PC-3 (cell line): Measurements from ENCODE around the gene SPATC1L. TPM values are rescaled to one million over a fixed set of nuclear protein-coding genes. Genes with fewer than 3 reads are reported as not detected.

Source experiments
- ATAC-seq: fragments of 200-7000 bp; cut with Tn5 transposase; 2 replicates; pipeline ENCODE4 v1.9.1; 2020; ENCODE audit warnings: mild to moderate bottlenecking, moderate library complexity
- BruUV-seq: library from RNA; stranded (reverse); fragments of 400-500 nt; replicated peaks from 2 replicates; lab custom pipeline; 2021; lab: Mats Ljungman, UMichigan
- CTCF ChIA-PET: fragments of 300-600 bp; sonication (Branson Sonifier 250); formaldehyde crosslinking; loops from one replicate; lab custom pipeline; 2022; ENCODE audit warnings: antibody characterized with exemption; lab: Charles Lee
- POLR2A ChIA-PET: fragments of 300-600 bp; sonication (Branson Sonifier 250); formaldehyde crosslinking; loops from one replicate; lab custom pipeline; 2022; ENCODE audit warnings: antibody characterized with exemption; ENCODE audit not compliant: unreplicated experiment; lab: Charles Lee
- DNase-seq: peaks from one replicate; pipeline ENCODE4 v3.0.0-alpha.2; 2015
- H2AFZ ChIP-seq: fragments of 300-600 bp; sonication (generic); 2 replicates; pipeline ENCODE4 v1.6.0; 2016; ENCODE audit warnings: antibody characterized with exemption, low read length
- H3F3A ChIP-seq: fragments of 300-600 bp; sonication (generic); one replicate; pipeline ENCODE4 v1.6.0; 2017; ENCODE audit warnings: antibody characterized with exemption, low read length, control low read depth, mild to moderate bottlenecking; ENCODE audit not compliant: unreplicated experiment
- H3K27ac ChIP-seq: fragments of 300-600 bp; sonication (generic); 2 replicates; pipeline ENCODE4 v1.5.1; 2016; ENCODE audit warnings: mild to moderate bottlenecking, low read length
- H3K27me3 ChIP-seq: fragments of 300-600 bp; sonication (generic); 2 replicates; pipeline ENCODE4 v1.6.1; 2016; ENCODE audit warnings: low read length, mixed read lengths
- H3K36me3 ChIP-seq: fragments of 300-600 bp; sonication (generic); 2 replicates; pipeline ENCODE4 v1.6.1; 2016; ENCODE audit warnings: low read depth, mixed run types, low read length, mixed read lengths
- H3K4me1 ChIP-seq: fragments of 300-600 bp; sonication (generic); 2 replicates; pipeline ENCODE4 v1.5.1; 2016; ENCODE audit warnings: low read length; ENCODE audit not compliant: insufficient read depth
- H3K4me2 ChIP-seq: fragments of 300-600 bp; sonication (generic); 2 replicates; pipeline ENCODE4 v1.6.0; 2016; ENCODE audit warnings: low read length
- H3K4me3 ChIP-seq: fragments of 300-600 bp; sonication (generic); 2 replicates; pipeline ENCODE4 v1.5.1; 2016; ENCODE audit warnings: mild to moderate bottlenecking, low read length, mixed read lengths
- H3K79me2 ChIP-seq: fragments of 300-600 bp; sonication (generic); 2 replicates; pipeline ENCODE4 v1.6.1; 2017; ENCODE audit warnings: low read length, mixed read lengths
- H3K9ac ChIP-seq: fragments of 300-600 bp; sonication (generic); 2 replicates; pipeline ENCODE4 v1.6.0; 2016; ENCODE audit warnings: mild to moderate bottlenecking, low read length
- H3K9me2 ChIP-seq: fragments of 300-600 bp; sonication (generic); replicated peaks from 2 replicates; pipeline ENCODE4 v1.6.1; 2016; ENCODE audit warnings: mixed run types, low read length, mixed read lengths
- H3K9me3 ChIP-seq: fragments of 300-600 bp; sonication (generic); 2 replicates; pipeline ENCODE4 v1.6.1; 2016; ENCODE audit warnings: low read length, mixed read lengths
- H4K20me1 ChIP-seq: fragments of 300-600 bp; sonication (generic); 2 replicates; pipeline ENCODE4 v1.6.1; 2016; ENCODE audit warnings: low read length, mixed read lengths
- EZH2 ChIP-seq: fragments of 300-600 bp; sonication (generic); IDR thresholded peaks from one replicate; pipeline ENCODE4 v1.6.1; 2017; ENCODE audit warnings: antibody characterized with exemption, mild to moderate bottlenecking, low read length; ENCODE audit not compliant: unreplicated experiment
- EZH2phosphoT487 ChIP-seq: fragments of 300-600 bp; sonication (generic); IDR thresholded peaks from 2 replicates; pipeline ENCODE4 v1.6.1; 2018; ENCODE audit warnings: mild to moderate bottlenecking, antibody characterized with exemption, low read length, borderline replicate concordance
- intact Hi-C: fragments of 100-400 bp; cut with micrococcal nuclease; formaldehyde crosslinking; loops from 2 replicates; pipeline ENCODE4 v1.9.0; 2023
- total RNA-seq: library from RNA; depleted of rRNA; stranded (reverse); fragments of >200 nt; gene quantifications from 2 replicates; pipeline ENCODE4 v1.2.3, GENCODE V29; 2014
- TF ChIP-seq, protein P1 (sequence below): fragments of 300-600 bp; sonication (generic); conservative IDR thresholded peaks from 2 replicates; pipeline ENCODE4 v1.5.1; 2017; ENCODE audit warnings: antibody characterized with exemption, low read depth, mild to moderate bottlenecking, low read length

SPATC1L gene
- total RNA-seq, 1 experiment from 2014 or later = 41.7 TPM

DNA sequence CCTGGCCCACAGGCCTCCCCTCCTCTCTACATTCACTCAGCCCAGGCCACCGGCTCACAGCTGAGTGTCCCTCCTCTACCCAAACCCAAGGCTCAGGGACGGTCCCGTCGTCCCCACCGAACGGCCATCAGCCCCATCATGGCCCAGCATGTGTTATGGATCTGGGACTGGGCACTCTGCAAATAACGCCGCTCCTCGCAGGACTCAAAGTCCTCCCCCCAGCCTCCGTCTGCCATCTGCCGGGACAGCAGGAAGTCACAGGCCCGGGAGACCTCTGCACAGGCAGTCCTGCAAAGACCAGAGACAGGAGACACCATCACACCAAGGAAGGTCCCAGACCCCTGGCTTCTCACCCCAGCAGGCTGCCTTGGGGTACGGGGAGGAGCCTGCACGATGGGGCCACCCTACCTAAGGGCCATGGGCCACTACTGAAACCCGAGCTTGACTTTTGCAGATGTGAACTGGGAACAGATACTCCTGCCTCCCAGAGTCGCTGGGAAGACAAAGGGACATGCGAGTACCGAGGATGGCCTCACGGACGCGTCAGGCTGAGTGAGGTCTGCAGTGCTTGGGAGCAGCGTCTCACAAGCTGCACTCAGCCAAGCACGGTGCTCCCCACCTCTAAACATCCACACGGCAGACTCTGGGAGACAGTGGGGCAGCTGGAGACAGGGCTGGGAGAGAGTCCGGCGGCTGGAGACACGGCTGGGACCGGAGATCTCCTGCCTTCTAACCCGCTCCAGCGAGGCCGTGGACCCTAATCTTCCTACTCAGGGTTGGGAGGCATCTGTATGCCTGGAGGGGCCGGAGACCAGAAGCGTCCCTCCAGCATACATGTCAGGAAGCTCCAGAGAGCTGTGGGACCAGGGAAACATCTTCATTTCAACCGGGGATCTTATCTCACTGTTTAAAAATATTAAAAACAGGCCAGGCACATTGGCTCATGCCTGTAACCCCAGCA, 10.4 kb upstream of the SPATC1L start:
- DNase-seq (no peak), ATAC-seq (no peak)
- ChIA-PET CTCF (no interaction called here), POLR2A (no interaction called here)
- H3K4me3 ChIP-seq = no peak overlapping the region
- H3K27me3 ChIP-seq = no peaks in the 10 kb centered on the region
- intact Hi-C loops = no loop called here
- no peaks in the 10 kb centered on the region for H3K79me2 ChIP-seq
- H3K4me2 ChIP-seq = no peak overlapping the region
- no peaks in the 10 kb centered on the region for H3K9me2 ChIP-seq
- BruUV-seq = no TSS peak
- no peaks in the 10 kb centered on the region for H3K9me3 ChIP-seq
- no peak overlapping the region for H3K27ac ChIP-seq
- H3K36me3 ChIP-seq = peaks cover 4% of the 10 kb centered on the region; the same call in 1 of the 2 replicates
- H4K20me1 ChIP-seq = no peaks in the 10 kb centered on the region
- no peak overlapping the region for H2AFZ ChIP-seq
- TF ChIP-seq, protein P1, sequence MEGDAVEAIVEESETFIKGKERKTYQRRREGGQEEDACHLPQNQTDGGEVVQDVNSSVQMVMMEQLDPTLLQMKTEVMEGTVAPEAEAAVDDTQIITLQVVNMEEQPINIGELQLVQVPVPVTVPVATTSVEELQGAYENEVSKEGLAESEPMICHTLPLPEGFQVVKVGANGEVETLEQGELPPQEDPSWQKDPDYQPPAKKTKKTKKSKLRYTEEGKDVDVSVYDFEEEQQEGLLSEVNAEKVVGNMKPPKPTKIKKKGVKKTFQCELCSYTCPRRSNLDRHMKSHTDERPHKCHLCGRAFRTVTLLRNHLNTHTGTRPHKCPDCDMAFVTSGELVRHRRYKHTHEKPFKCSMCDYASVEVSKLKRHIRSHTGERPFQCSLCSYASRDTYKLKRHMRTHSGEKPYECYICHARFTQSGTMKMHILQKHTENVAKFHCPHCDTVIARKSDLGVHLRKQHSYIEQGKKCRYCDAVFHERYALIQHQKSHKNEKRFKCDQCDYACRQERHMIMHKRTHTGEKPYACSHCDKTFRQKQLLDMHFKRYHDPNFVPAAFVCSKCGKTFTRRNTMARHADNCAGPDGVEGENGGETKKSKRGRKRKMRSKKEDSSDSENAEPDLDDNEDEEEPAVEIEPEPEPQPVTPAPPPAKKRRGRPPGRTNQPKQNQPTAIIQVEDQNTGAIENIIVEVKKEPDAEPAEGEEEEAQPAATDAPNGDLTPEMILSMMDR = no peak
- TF ChIP-seq EZH2 (no peak), EZH2phosphoT487 (no peak)
- no peak overlapping the region for H3K9ac ChIP-seq
- no peaks in the 10 kb centered on the region for H3F3A ChIP-seq
- peaks cover 12% of the 10 kb centered on the region; the same call in 1 of the 2 replicates for H3K4me1 ChIP-seq

DNA sequence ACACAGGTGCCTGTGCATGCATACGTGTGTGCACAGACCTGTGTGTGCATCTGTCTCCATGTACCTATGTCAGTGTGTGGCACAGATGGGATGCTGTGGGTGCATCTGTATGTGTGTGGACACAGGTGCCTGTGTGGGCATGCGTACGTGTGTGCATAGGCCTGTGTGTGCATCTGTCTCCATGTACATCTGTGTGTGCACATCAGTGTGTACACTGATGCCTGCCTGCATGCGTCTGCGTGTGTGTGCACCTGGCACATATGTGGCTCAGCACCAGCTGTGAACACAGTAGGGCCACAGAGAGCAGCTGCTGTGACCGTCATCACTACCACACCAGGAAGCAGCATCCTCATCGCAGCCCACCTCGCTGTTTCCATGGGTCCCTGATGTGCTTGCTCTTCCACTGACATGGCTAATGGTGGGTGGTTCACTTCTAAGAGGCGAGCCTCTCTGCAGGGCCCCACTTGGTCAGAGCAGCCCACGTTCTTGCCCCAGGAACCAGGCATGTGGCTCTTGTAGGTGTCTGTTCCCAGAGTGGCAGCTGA, 9.6 kb upstream of the SPATC1L start:
- ChIA-PET POLR2A (no interaction called here), CTCF (no interaction called here)
- Histone ChIP-seq H3K27me3 (no peaks in the 10 kb centered on the region), H3K4me1 (peaks cover 19% of the 10 kb centered on the region), H3K4me2 (no peak overlapping the region), H3K36me3 (peaks cover 4% of the 10 kb centered on the region; the same call in 1 of the 2 replicates), H3K4me3 (no peak overlapping the region), H3K9me3 (no peaks in the 10 kb centered on the region), H3K27ac (no peak overlapping the region), H3K9ac (no peak overlapping the region), H3F3A (no peaks in the 10 kb centered on the region), H3K9me2 (no peaks in the 10 kb centered on the region), H2AFZ (no peak overlapping the region), H4K20me1 (no peaks in the 10 kb centered on the region), H3K79me2 (no peaks in the 10 kb centered on the region)
- DNase-seq (no peak), ATAC-seq (no peak)
- intact Hi-C loops = no loop called here
- TF ChIP-seq, protein P1 = no peak
- TF ChIP-seq EZH2phosphoT487 = no peak
- no peak for TF ChIP-seq EZH2
- no TSS peak for BruUV-seq
